GM12865 (cell line): ENCODE results near the gene PMEPA1.
A peak's percentile ranks its signal among the peaks of the same experiment; 100 is the strongest.

Experiments used
- DNase-seq: peaks from one replicate; pipeline ENCODE4 v3.0.0; 2010; ENCODE audit warnings: low read depth
- H3K4me3 ChIP-seq: 2 replicates; pipeline ENCODE4 v1.5.1; 2011; ENCODE audit warnings: mild to moderate bottlenecking, low read depth, low read length, control low read depth
- TF ChIP-seq, protein P1 (sequence below): IDR thresholded peaks from 2 replicates; pipeline ENCODE4 v1.5.1; 2011; ENCODE audit warnings: low read length, control low read depth, low read depth, inconsistent platforms; ENCODE audit not compliant: insufficient read depth; ENCODE audit errors: missing control alignments

Gene PMEPA1

DNA sequence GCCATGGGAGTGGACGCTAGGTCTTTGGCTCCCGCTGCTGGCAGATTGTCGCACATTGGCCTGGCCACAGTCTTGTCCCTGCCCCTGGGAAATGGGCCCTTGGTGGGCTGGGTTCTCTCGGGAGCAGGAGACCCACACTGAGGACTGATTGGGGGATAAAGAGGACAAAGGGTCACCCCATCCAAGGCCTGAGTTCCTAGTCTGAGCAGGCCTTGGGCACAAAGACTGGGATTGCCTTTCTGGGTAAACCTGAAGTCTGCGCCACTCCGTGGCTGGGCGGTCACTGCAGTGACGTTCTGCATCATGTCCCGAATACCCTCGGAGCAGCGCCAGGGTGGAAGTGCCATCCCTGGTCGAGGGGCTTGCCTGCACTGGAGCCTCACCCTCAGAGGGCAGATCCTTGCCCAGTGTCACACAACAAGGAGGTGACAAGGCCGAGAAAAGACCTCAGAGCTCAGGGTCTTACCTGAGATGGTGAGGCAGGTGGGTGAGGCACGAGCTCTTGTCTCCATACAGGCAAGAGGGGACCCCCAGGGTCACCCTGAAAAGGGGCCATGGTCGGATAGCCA, 53.5 kb downstream of the PMEPA1 start:
- H3K4me3 ChIP-seq, result no peak overlapping the region
- DNase-seq, result no peak
- TF ChIP-seq, protein P1, sequence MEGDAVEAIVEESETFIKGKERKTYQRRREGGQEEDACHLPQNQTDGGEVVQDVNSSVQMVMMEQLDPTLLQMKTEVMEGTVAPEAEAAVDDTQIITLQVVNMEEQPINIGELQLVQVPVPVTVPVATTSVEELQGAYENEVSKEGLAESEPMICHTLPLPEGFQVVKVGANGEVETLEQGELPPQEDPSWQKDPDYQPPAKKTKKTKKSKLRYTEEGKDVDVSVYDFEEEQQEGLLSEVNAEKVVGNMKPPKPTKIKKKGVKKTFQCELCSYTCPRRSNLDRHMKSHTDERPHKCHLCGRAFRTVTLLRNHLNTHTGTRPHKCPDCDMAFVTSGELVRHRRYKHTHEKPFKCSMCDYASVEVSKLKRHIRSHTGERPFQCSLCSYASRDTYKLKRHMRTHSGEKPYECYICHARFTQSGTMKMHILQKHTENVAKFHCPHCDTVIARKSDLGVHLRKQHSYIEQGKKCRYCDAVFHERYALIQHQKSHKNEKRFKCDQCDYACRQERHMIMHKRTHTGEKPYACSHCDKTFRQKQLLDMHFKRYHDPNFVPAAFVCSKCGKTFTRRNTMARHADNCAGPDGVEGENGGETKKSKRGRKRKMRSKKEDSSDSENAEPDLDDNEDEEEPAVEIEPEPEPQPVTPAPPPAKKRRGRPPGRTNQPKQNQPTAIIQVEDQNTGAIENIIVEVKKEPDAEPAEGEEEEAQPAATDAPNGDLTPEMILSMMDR, result no peak

DNA sequence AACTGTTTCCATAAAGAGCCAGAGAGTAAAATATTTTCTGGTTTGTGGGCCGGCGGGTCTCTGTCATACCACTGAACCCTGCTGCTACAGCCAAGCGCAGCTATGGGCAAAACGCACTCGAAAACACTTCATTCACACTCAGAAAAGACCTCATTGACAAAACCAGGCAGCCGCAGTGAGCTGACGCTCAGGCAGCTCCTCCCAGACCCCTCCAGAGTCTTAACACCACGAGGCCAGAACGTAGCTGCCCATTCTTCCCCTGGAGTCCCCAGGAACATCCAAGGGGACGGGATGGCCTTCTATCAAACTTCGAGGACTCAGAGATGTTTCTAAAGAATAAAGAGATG, 54.0 kb downstream of the PMEPA1 start:
- TF ChIP-seq, protein P1, result no peak
- no peak overlapping the region for H3K4me3 ChIP-seq
- no peak for DNase-seq

DNA sequence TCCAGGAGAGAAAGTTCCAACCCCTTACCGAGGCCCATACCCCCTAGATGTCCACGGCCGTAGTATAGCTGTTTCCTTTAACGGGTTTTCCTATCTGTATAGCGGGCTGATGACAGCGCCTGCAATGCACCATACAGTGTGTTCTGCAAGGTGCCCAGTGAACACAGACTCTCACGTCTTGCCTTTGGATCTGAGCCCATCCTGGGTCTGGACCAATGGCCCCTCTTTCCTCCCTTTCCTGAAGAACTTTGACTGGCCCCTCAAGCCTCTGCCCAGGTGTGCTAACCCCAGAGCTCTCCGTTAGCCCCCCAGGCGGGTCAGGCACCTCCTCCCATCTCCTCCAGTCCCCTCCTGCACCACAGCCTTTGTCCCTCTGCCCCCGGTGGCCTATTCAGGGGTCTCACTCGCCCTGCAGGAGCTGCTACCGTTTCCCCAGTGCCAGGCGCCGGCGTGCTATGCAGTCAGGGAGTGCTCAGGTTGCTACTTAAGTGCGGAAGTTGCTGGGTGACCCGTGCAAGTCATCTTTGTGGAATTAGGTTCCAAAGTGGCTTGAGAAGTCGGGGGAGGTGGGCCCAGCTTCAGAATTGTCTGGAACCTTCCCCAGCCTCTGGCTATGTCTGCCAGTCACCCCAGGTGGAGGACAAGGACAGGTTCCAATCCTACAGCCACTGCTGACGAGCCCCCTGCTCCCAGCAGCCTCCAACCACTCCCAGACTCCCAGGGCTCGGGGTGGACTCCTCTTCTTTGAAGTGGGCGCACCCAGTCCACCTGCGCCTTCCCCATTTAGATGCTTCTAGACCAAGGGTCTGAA, 54.6 kb downstream of the PMEPA1 start:
- no peak for DNase-seq
- no peak overlapping the region for H3K4me3 ChIP-seq
- TF ChIP-seq, protein P1, result no peak

GRCh38 chr20:57654363-57654997, 55.3 kb downstream of the PMEPA1 start:
- no peak overlapping the region for H3K4me3 ChIP-seq
- peak; percentile 72 for DNase-seq
- TF ChIP-seq, protein P1, result peak; percentile 86

GRCh38 chr20:57653910-57654309, 55.9 kb downstream of the PMEPA1 start:
- no peak for DNase-seq
- TF ChIP-seq, protein P1, result no peak
- H3K4me3 ChIP-seq, result no peak overlapping the region

GRCh38 chr20:57653546-57653900, 56.3 kb downstream of the PMEPA1 start:
- no peak overlapping the region for H3K4me3 ChIP-seq
- no peak for DNase-seq
- TF ChIP-seq, protein P1, result no peak
